GM18858 (cell line): ENCODE results near the gene RPS28.

Experiments used
- ATAC-seq: cut with Tn5 transposase; IDR thresholded peaks from one replicate; pipeline ENCODE4 v1.9.1; 2021; ENCODE audit not compliant: unreplicated experiment

RPS28 gene

GRCh38 chr19:8370176-8371010, 49.1 kb downstream of the RPS28 start:
- ATAC-seq, result no peak

GRCh38 chr19:8371011-8371804, 49.9 kb downstream of the RPS28 start:
- ATAC-seq, result no peak
